Testis (tissue), 3 donors: ENCODE results near the gene KCNK5. TPM values are rescaled to one million over a fixed set of nuclear protein-coding genes. Genes with fewer than 3 reads are reported as not detected.

Experiments used
- DNase-seq: peaks from one replicate; pipeline ENCODE4 v3.0.0-alpha.2; 2019
- H3K27ac ChIP-seq, 2 donors: fragments of 200-600 bp; sonication (generic); one replicate each; pipeline ENCODE4 v1.5.1; 2019
- H3K27me3 ChIP-seq: fragments of 200-600 bp; sonication (generic); one replicate; pipeline ENCODE4 v1.5.1; 2019
- H3K36me3 ChIP-seq: fragments of 200-600 bp; sonication (generic); one replicate; pipeline ENCODE4 v1.5.1; 2017; ENCODE audit warnings: low read depth; ENCODE audit errors: missing control alignments
- H3K4me1 ChIP-seq: fragments of 200-600 bp; sonication (generic); one replicate; pipeline ENCODE4 v1.5.1; 2019
- H3K4me3 ChIP-seq, 2 donors: fragments of 200-600 bp; sonication (generic); one replicate each; pipeline ENCODE4 v1.5.1; 2017 to 2019
- H3K9me3 ChIP-seq: fragments of 200-600 bp; sonication (generic); one replicate; pipeline ENCODE4 v1.5.1; 2017
- POLR2A ChIP-seq: fragments of 450-650 bp; IDR thresholded peaks from one replicate; pipeline ENCODE4 v1.6.1; 2017; ENCODE audit warnings: antibody characterized with exemption, mild to moderate bottlenecking, moderate library complexity
- WGBS, 2 donors: methylation state at CpG; one replicate each; pipeline ENCODE4 v1.1.5; 2018; 5-methylcytosine and 5-hydroxymethylcytosine counted together
- intact Hi-C: fragments of 100-400 bp; cut with DNase I; formaldehyde crosslinking; loops from one replicate; pipeline ENCODE4 v1.15.1; 2023; ENCODE audit warnings: low total_unique reads
- polyA plus RNA-seq: library from polyadenylated mRNA; stranded (reverse); fragments of 350-450 nt; fragmentation: Illumina TruSeq; extraction: RNeasy Lipid Tissue Mini Kit (QIAGEN cat#74804); gene quantifications from one replicate; pipeline ENCODE4 v1.2.3, GENCODE V29; 2014; ENCODE audit warnings: low read depth, low replicate concordance; ENCODE audit not compliant: insufficient read depth
- total RNA-seq, 2 donors: library from RNA; depleted of rRNA; stranded (reverse); fragments of >200 nt; gene quantifications; one replicate each; pipeline ENCODE4 v1.2.3, GENCODE V29; 2016
- TF ChIP-seq, protein P1 (sequence below), 3 experiments: fragments of 450-650 bp in 2 of 3; fragments of 200-600 bp in 1 of 3; sonication (generic) in 1 of 3; IDR thresholded peaks; one replicate each; pipeline ENCODE4 v1.5.1; 2016 to 2019; ENCODE audit warnings: antibody characterized with exemption in 3 of 3, mild to moderate bottlenecking in 2 of 3, moderate library complexity in 1 of 3

The KCNK5 gene
- total and polyA plus RNA-seq, 3 donors from 2014 or later, result 1.6 to 2.3 (median 2.0) TPM

DNA sequence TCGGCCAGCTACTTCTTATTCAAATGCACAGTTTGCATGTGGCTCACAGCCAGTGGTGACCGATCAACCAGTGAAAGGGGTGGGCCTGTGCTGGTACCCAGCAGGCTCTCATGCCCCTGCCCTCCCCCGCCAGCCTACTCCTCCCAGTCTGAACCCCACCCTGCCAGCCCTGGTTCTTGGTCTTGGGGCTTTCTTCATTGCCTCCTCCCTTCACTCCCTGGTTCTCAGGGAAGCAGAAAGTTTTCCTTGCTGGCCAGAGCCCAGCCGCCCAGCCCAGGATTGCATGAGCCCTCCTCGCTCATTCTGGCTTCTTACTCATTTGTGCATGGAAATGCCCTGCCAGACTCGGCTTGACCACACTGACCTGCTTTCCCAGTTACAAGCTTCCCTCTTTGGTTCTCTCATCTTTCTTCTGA is 44.1 kb upstream of the KCNK5 start:
- Histone ChIP-seq H3K36me3 (no peaks in the 10 kb centered on the region), H3K9me3 (no peaks in the 10 kb centered on the region), H3K27me3 (no peaks in the 10 kb centered on the region), H3K27ac (no peak overlapping the region), H3K4me1 (no peaks in the 10 kb centered on the region), H3K4me3 (no peak overlapping the region)
- TF ChIP-seq POLR2A, result no peak
- TF ChIP-seq, protein P1, sequence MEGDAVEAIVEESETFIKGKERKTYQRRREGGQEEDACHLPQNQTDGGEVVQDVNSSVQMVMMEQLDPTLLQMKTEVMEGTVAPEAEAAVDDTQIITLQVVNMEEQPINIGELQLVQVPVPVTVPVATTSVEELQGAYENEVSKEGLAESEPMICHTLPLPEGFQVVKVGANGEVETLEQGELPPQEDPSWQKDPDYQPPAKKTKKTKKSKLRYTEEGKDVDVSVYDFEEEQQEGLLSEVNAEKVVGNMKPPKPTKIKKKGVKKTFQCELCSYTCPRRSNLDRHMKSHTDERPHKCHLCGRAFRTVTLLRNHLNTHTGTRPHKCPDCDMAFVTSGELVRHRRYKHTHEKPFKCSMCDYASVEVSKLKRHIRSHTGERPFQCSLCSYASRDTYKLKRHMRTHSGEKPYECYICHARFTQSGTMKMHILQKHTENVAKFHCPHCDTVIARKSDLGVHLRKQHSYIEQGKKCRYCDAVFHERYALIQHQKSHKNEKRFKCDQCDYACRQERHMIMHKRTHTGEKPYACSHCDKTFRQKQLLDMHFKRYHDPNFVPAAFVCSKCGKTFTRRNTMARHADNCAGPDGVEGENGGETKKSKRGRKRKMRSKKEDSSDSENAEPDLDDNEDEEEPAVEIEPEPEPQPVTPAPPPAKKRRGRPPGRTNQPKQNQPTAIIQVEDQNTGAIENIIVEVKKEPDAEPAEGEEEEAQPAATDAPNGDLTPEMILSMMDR (IDR thresholded peaks at IDR 0.05), result no peak
- intact Hi-C loops, result no loop called here
- DNase-seq, result no peak
- 63 to 68% methylated on average over 5 to 6 of the region's 6 CpGs for WGBS, 2 donors

DNA sequence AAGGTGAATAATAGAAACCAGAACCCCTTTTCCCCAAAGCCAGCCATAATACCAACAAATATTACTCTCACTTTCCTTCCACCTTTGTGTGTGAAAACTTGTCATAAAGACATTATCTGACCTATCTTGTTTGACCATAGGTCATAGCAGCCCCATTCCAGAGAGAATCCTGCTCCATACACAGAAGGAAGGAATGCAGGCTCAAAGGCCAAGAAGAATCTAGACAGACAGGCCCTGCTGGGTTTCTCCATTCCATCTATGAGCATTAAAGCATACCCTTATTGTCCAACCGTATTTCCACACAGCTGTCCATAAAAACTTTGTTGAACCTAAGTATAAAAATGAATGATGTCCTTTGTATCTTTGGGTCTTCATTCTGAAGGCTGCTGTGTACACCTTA is 40.7 kb upstream of the KCNK5 start:
- no peaks in the 10 kb centered on the region for H3K27me3 ChIP-seq
- H3K4me3 ChIP-seq, result no peak overlapping the region
- no peak overlapping the region for H3K27ac ChIP-seq
- no peak for TF ChIP-seq POLR2A
- TF ChIP-seq, protein P1 (IDR thresholded peaks at IDR 0.05), result no peak
- no peak for DNase-seq
- 76 to 83% methylated on average over 1 of the region's 1 CpG for WGBS, 2 donors
- no peaks in the 10 kb centered on the region for H3K4me1 ChIP-seq
- H3K9me3 ChIP-seq, result no peaks in the 10 kb centered on the region
- H3K36me3 ChIP-seq, result no peaks in the 10 kb centered on the region
- intact Hi-C loops, result no loop called here

- no peaks in the 10 kb centered on the region for H3K4me1 ChIP-seq
- 79 to 81% methylated on average over 3 of the region's 3 CpGs for WGBS, 2 donors
- intact Hi-C loops, result no loop called here
- H3K9me3 ChIP-seq, result no peaks in the 10 kb centered on the region
- no peaks in the 10 kb centered on the region for H3K27me3 ChIP-seq
- H3K27ac ChIP-seq, result no peak overlapping the region
- no peaks in the 10 kb centered on the region for H3K36me3 ChIP-seq
- DNase-seq, result no peak
- TF ChIP-seq, protein P1 (IDR thresholded peaks at IDR 0.05), result no peak
- no peak for TF ChIP-seq POLR2A
- no peak overlapping the region for H3K4me3 ChIP-seq
Measured at GRCh38 chr6:39268721-39269120, 39.4 kb upstream of the KCNK5 start.

DNA sequence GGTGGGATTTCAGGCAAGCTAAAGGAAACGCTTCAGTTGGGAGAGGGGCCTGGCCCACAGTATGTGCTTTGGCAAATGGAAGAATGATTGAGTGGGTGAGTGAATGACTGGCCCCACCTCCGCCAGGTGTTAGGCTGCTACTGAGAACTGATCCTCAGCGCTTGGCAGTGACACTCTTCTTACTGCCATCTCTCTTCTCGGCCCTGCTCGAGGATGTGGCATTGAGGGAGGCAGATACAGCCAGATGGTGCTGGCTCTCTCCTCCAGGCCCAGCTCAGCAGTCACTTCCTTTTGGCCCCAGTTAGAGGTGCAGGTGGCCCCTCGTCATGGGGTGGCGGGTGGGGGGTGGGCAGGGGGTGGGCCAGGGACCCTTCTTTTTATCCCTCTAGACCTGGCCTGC is 38.9 kb upstream of the KCNK5 start:
- Histone ChIP-seq H3K27ac (no peak overlapping the region), H3K27me3 (no peaks in the 10 kb centered on the region), H3K9me3 (no peaks in the 10 kb centered on the region), H3K36me3 (no peaks in the 10 kb centered on the region), H3K4me3 (no peak overlapping the region), H3K4me1 (no peaks in the 10 kb centered on the region)
- intact Hi-C loops, result no loop called here
- no peak for DNase-seq
- TF ChIP-seq, protein P1 (IDR thresholded peaks at IDR 0.05), result no peak
- TF ChIP-seq POLR2A, result no peak
- whole genome bisulfite sequencing, 2 donors, result 83 to 84% methylated on average over 6 to 7 of the region's 7 CpGs

GRCh38 chr6:39266782-39267355 is 37.6 kb upstream of the KCNK5 start:
- Histone ChIP-seq H3K27me3 (no peaks in the 10 kb centered on the region), H3K36me3 (no peaks in the 10 kb centered on the region), H3K4me3 (no peak overlapping the region), H3K27ac (no peak overlapping the region), H3K4me1 (no peaks in the 10 kb centered on the region), H3K9me3 (no peaks in the 10 kb centered on the region)
- 85 to 91% methylated on average over 5 of the region's 5 CpGs for WGBS, 2 donors
- intact Hi-C loops, result no loop called here
- TF ChIP-seq, protein P1 (IDR thresholded peaks at IDR 0.05), result no peak
- TF ChIP-seq POLR2A, result no peak
- DNase-seq, result no peak
